ENCODE measurements around the gene TDRD9.

Gene TDRD9

DNA sequence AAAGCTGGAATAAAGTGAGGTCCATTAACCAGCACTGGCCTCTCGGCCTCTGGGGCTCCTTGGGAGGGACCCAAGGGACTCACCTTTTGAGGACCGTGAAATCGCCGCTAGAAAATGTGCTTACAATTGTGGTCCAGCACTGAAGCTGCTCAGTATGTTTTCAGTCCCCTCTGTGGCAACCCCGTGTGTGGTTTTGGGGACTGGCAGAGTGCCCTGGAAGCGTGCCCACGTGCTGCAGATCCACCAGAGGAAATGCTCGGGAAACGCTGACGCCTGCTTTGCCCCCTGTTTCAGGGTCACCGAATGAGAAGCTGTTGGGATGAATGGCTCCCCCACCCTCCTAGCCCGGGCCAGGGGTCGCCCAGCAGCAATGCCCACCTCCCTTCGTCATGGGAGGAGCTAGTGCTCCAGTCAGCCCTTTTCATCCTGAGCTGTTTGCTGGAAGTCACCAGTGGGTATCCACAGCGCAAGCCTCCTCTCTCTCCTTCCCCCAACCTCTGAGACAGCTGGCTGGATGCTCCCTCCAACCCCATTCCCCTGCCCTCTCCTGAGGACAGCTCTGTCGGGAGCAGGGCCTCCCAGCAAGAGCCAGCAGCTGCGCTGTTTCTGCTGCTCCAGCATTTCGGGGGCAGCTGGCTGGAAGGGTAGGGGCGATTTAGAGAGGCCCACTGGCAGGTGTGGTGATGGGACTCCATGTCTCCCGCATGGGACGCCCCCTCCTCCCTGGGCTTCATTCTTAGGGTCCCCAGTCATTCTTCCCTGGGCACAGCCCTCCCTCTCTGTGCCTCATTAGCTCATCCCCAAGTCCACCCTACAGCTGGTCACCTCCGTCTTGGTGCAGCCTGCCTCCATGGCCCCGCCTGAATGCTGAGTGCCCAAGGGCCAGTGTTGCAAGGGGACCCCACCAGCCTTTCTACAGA lies 47.6 kb upstream of the TDRD9 start:
- Histone ChIP-seq H3K79me2 (ENCODE audit: low read length) (no peaks in the 10 kb centered on the region), H3K9me3 (replicated peaks; ENCODE audit: insufficient read depth, low read length) (no peaks in the 10 kb centered on the region), H3K4me1 (ENCODE audit: low read length) (no peaks in the 10 kb centered on the region), H3K4me3 (ENCODE audit: low read length) (no peak overlapping the region), H3F3A (ENCODE audit: insufficient read depth, low read length) (no peaks in the 10 kb centered on the region), H3K9me2 (replicated peaks; ENCODE audit: insufficient read depth, low read length) (no peaks in the 10 kb centered on the region), H3K9ac (ENCODE audit: low read length) (no peak overlapping the region), H4K20me1 (ENCODE audit: insufficient read depth, low read length) (no peaks in the 10 kb centered on the region), H3K27ac (ENCODE audit: low read length) (no peak overlapping the region), H3K4me2 (ENCODE audit: low read depth, low read length) (no peak overlapping the region), H3K36me3 (replicated peaks; ENCODE audit: insufficient read depth, low read length) (no peaks in the 10 kb centered on the region), H3K27me3 (replicated peaks; ENCODE audit: insufficient read depth, low read length) (peaks cover 13% of the 10 kb centered on the region; the same call in 1 of the 2 replicates), H2AFZ (ENCODE audit: low read length) (no peak overlapping the region)
- no peak for DNase-seq
- TF ChIP-seq, protein P1, sequence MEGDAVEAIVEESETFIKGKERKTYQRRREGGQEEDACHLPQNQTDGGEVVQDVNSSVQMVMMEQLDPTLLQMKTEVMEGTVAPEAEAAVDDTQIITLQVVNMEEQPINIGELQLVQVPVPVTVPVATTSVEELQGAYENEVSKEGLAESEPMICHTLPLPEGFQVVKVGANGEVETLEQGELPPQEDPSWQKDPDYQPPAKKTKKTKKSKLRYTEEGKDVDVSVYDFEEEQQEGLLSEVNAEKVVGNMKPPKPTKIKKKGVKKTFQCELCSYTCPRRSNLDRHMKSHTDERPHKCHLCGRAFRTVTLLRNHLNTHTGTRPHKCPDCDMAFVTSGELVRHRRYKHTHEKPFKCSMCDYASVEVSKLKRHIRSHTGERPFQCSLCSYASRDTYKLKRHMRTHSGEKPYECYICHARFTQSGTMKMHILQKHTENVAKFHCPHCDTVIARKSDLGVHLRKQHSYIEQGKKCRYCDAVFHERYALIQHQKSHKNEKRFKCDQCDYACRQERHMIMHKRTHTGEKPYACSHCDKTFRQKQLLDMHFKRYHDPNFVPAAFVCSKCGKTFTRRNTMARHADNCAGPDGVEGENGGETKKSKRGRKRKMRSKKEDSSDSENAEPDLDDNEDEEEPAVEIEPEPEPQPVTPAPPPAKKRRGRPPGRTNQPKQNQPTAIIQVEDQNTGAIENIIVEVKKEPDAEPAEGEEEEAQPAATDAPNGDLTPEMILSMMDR (IDR thresholded peaks at IDR 0.05; ENCODE audit: low read length) = no peak
- TF ChIP-seq EZH2 (optimal IDR thresholded peaks at IDR 0.05; ENCODE audit: low read depth, low read length) (no peak), EZH2phosphoT487 (IDR thresholded peaks at IDR 0.05; ENCODE audit: low read length) (no peak)

DNA sequence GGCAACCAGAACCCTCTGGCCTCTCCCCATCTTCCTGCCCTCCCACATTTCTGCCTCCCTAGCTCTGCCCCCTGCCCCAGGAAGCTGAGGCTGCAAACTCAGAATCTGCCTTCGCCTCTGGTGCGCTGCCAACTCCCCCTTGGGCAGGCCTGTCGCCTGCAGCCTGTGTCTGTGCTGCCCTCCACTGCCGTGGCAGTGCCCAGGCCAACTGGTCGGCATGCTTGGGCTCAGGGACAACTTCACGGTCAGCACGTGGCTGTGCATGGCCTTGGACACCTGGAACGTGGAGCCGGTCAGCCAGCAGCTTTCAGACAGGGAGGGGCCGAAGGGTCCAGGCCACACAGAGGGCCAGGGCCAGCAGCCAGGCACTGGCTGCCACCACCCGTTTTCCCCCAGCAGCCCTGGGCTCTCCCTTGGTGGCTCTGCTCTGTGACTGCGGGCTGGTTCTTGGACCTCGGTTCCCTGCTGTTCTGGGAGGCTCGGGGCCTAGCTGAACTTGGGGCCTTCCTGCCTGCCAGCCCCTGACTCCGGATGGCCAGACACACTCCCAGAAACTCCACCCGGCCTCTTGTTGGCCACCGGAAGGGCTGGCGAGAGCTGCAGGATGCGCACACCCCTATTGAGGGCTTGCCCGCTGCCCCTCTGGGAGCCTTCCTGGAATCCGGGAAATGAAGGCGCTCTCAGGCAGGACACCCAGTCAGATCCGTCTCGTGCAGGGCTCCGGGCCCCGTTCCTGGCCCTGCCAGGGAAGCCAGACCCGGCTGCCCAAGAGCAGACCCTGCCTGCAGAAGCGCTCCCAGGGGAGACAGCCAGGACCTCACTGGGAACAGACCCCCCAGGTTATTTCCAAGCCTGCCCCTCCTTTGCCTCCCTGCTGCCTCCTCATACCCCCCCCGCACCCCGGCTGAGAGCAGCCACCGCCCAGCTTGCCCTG lies 46.7 kb upstream of the TDRD9 start:
- Histone ChIP-seq H3K9me2 (replicated peaks; ENCODE audit: insufficient read depth, low read length) (no peaks in the 10 kb centered on the region), H3K36me3 (replicated peaks; ENCODE audit: insufficient read depth, low read length) (no peaks in the 10 kb centered on the region), H3K79me2 (ENCODE audit: low read length) (no peaks in the 10 kb centered on the region), H3K4me1 (ENCODE audit: low read length) (no peaks in the 10 kb centered on the region), H3K9ac (ENCODE audit: low read length) (no peak overlapping the region), H3K9me3 (replicated peaks; ENCODE audit: insufficient read depth, low read length) (no peaks in the 10 kb centered on the region), H3K27ac (ENCODE audit: low read length) (no peak overlapping the region), H3K4me3 (ENCODE audit: low read length) (no peak overlapping the region), H2AFZ (ENCODE audit: low read length) (no peak overlapping the region), H3K27me3 (replicated peaks; ENCODE audit: insufficient read depth, low read length) (peaks cover 13% of the 10 kb centered on the region; the same call in 1 of the 2 replicates), H3K4me2 (ENCODE audit: low read depth, low read length) (no peak overlapping the region), H4K20me1 (ENCODE audit: insufficient read depth, low read length) (no peaks in the 10 kb centered on the region), H3F3A (ENCODE audit: insufficient read depth, low read length) (no peaks in the 10 kb centered on the region)
- TF ChIP-seq EZH2phosphoT487 (IDR thresholded peaks at IDR 0.05; ENCODE audit: low read length) (no peak), EZH2 (optimal IDR thresholded peaks at IDR 0.05; ENCODE audit: low read depth, low read length) (no peak)
- TF ChIP-seq, protein P1 (IDR thresholded peaks at IDR 0.05; ENCODE audit: low read length) = no peak
- DNase-seq = no peak

DNA sequence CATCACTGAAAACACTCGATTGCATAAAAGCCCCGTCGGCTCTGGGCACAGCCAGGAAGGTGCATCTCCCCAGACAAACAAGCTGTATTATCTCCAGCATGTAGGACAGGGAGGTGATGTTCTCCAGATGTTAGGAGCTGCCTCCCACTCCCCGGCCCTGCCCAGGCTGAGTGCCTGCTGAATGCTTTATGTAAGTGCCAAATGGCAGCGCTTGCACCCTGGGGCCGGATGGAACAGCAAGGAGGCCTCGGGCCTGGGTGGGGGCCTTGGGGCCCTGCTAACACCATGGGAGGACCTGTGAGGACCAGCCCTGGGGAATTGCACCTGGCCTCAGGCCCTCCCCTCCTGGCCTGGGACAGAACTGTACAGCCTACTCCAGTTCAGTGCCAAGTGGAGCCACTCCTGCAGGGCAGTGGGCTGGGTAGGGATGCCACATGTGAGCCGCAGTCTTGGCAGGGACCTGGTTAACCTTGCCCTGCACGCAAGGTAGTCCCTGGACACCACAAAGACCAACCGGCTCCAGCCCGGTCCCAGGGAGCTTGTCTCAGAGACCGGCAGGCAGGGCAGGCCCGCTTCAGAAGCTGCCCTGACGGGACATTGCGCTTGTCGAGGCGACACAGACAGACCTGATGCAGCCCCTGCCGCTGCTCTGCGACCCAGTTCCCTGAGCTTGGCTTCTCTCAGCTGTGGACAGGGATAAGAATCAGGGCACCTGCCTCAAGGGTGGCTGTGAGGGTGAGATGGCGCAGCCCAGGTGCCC lies 45.6 kb upstream of the TDRD9 start:
- H3K27me3 ChIP-seq (replicated peaks; ENCODE audit: insufficient read depth, low read length) = peaks cover 13% of the 10 kb centered on the region; the same call in 1 of the 2 replicates
- no peaks in the 10 kb centered on the region for H3K4me1 ChIP-seq (ENCODE audit: low read length)
- no peak for TF ChIP-seq EZH2 (optimal IDR thresholded peaks at IDR 0.05; ENCODE audit: low read depth, low read length)
- no peak for TF ChIP-seq EZH2phosphoT487 (IDR thresholded peaks at IDR 0.05; ENCODE audit: low read length)
- TF ChIP-seq, protein P1 (IDR thresholded peaks at IDR 0.05; ENCODE audit: low read length) = no peak
- no peaks in the 10 kb centered on the region for H4K20me1 ChIP-seq (ENCODE audit: insufficient read depth, low read length)
- no peaks in the 10 kb centered on the region for H3F3A ChIP-seq (ENCODE audit: insufficient read depth, low read length)
- H3K4me2 ChIP-seq (ENCODE audit: low read depth, low read length) = no peak overlapping the region
- DNase-seq = no peak
- no peaks in the 10 kb centered on the region for H3K9me3 ChIP-seq (replicated peaks; ENCODE audit: insufficient read depth, low read length)
- no peak overlapping the region for H3K4me3 ChIP-seq (ENCODE audit: low read length)
- no peak overlapping the region for H3K9ac ChIP-seq (ENCODE audit: low read length)
- H3K27ac ChIP-seq (ENCODE audit: low read length) = no peak overlapping the region
- H2AFZ ChIP-seq (ENCODE audit: low read length) = no peak overlapping the region
- no peaks in the 10 kb centered on the region for H3K9me2 ChIP-seq (replicated peaks; ENCODE audit: insufficient read depth, low read length)
- no peaks in the 10 kb centered on the region for H3K79me2 ChIP-seq (ENCODE audit: low read length)
- H3K36me3 ChIP-seq (replicated peaks; ENCODE audit: insufficient read depth, low read length) = no peaks in the 10 kb centered on the region

All from MM.1S (cell line).